ENCODE data around the gene PPM1B. TPM values are rescaled to one million over a fixed set of nuclear protein-coding genes. Genes with fewer than 3 reads are reported as not detected.
A peak's percentile ranks its signal among the peaks of the same experiment; 100 is the strongest.

The PPM1B gene
- total RNA-seq, 3 donors from 2014 or later = 37.7 to 95.9 (median 59.7) TPM

GRCh38 chr2:44155666-44156446, 12.8 kb upstream of the PPM1B start:
- H3K36me3 ChIP-seq = no peaks in the 10 kb centered on the region
- TF ChIP-seq POLR2AphosphoS5 (IDR thresholded peaks at IDR 0.05) (no peak), POLR2A (IDR thresholded peaks at IDR 0.05) (no peak), CTCF (IDR thresholded peaks at IDR 0.05) (no peak)
- no peaks in the 10 kb centered on the region for H3K4me1 ChIP-seq
- no peaks in the 10 kb centered on the region for H3K27me3 ChIP-seq
- intact Hi-C loops (cut with DNase I; ENCODE audit: low total_unique reads) = no loop called here
- no peak overlapping the region for H3K4me3 ChIP-seq
- H3K27ac ChIP-seq = no peak overlapping the region
- no peaks in the 10 kb centered on the region for H3K9me3 ChIP-seq
- no peak for DNase-seq (ENCODE audit: low spot score in 2 of 2)

- DNase-seq (ENCODE audit: low spot score in 2 of 2) = no peak
- no peaks in the 10 kb centered on the region for H3K9me3 ChIP-seq
- intact Hi-C loops (cut with DNase I; ENCODE audit: low total_unique reads) = no loop called here
- H3K27ac ChIP-seq = no peak overlapping the region
- no peaks in the 10 kb centered on the region for H3K27me3 ChIP-seq
- no peaks in the 10 kb centered on the region for H3K4me1 ChIP-seq
- no peaks in the 10 kb centered on the region for H3K36me3 ChIP-seq
- TF ChIP-seq POLR2AphosphoS5 (IDR thresholded peaks at IDR 0.05) = no peak
- no peak for TF ChIP-seq POLR2A (IDR thresholded peaks at IDR 0.05)
- TF ChIP-seq CTCF (IDR thresholded peaks at IDR 0.05) = no peak
- H3K4me3 ChIP-seq = no peak overlapping the region
These were observed 4.9 kb upstream of the PPM1B start for GRCh38 chr2:44163777-44164176.

GRCh38 chr2:44164617-44165016, 4.1 kb upstream of the PPM1B start:
- Histone ChIP-seq H3K4me1 (no peaks in the 10 kb centered on the region), H3K27me3 (no peaks in the 10 kb centered on the region), H3K4me3 (no peak overlapping the region), H3K9me3 (no peaks in the 10 kb centered on the region), H3K36me3 (no peaks in the 10 kb centered on the region), H3K27ac (no peak overlapping the region)
- TF ChIP-seq POLR2A (IDR thresholded peaks at IDR 0.05) (no peak), POLR2AphosphoS5 (IDR thresholded peaks at IDR 0.05) (no peak), CTCF (IDR thresholded peaks at IDR 0.05) (no peak)
- intact Hi-C loops (cut with DNase I; ENCODE audit: low total_unique reads) = no loop called here
- DNase-seq (ENCODE audit: low spot score in 2 of 2) = no peak

GRCh38 chr2:44166096-44166495, 2.6 kb upstream of the PPM1B start:
- intact Hi-C loops (cut with DNase I; ENCODE audit: low total_unique reads) = no loop called here

GRCh38 chr2:44167311-44167907, 1.3 kb upstream of the PPM1B start:
- intact Hi-C loops (cut with DNase I; ENCODE audit: low total_unique reads) = no loop called here
- Histone ChIP-seq H3K4me1 (no peaks in the 10 kb centered on the region), H3K27me3 (no peaks in the 10 kb centered on the region), H3K36me3 (no peaks in the 10 kb centered on the region), H3K9me3 (no peaks in the 10 kb centered on the region), H3K27ac (peak overlapping the region; percentile 88 to 99), H3K4me3 (peak overlapping the region; percentile 51 to 94 (median 61))
- no peak for DNase-seq (ENCODE audit: low spot score in 2 of 2)
- TF ChIP-seq POLR2A (IDR thresholded peaks at IDR 0.05) (no peak), POLR2AphosphoS5 (IDR thresholded peaks at IDR 0.05) (no peak), CTCF (IDR thresholded peaks at IDR 0.05) (no peak)

More at GRCh38 chr2:44166096-44166495, 2.6 kb upstream of the PPM1B start:
- no peak overlapping the region for H3K27ac ChIP-seq
- H3K9me3 ChIP-seq = no peaks in the 10 kb centered on the region
- TF ChIP-seq POLR2AphosphoS5 (IDR thresholded peaks at IDR 0.05) (no peak), POLR2A (IDR thresholded peaks at IDR 0.05) (no peak)
- no peak for DNase-seq (ENCODE audit: low spot score in 2 of 2)
- H3K27me3 ChIP-seq = no peaks in the 10 kb centered on the region
- H3K4me1 ChIP-seq = no peaks in the 10 kb centered on the region
- no peak overlapping the region for H3K4me3 ChIP-seq
- H3K36me3 ChIP-seq = no peaks in the 10 kb centered on the region
